Cardiac muscle cell (in vitro differentiated cells and primary cell): ENCODE data around the gene NPNT. TPM values are rescaled to one million over a fixed set of nuclear protein-coding genes. Genes with fewer than 3 reads are reported as not detected.

ENCODE experiments used
- DNase-seq, 2 donors: peaks; one replicate each; pipeline versions ENCODE4 v3.0.0 to v3.0.0-alpha.2; 2010 to 2017; ENCODE audit warnings: low read depth in 1 of 2, low spot score in 1 of 2
- H3K27ac ChIP-seq: fragments of 200-600 bp; sonication (generic); 2 replicates; pipeline ENCODE4 v1.5.1; 2016
- H3K27me3 ChIP-seq: fragments of 200-600 bp; sonication (generic); 2 replicates; pipeline ENCODE4 v1.6.0; 2016; ENCODE audit warnings: control low read depth
- H3K36me3 ChIP-seq: fragments of 200-600 bp; sonication (generic); 2 replicates; pipeline ENCODE4 v1.5.1; 2016; ENCODE audit warnings: control low read depth
- H3K4me1 ChIP-seq: fragments of 200-600 bp; sonication (generic); 2 replicates; pipeline ENCODE4 v1.8.1; 2017; ENCODE audit warnings: low read depth, mild to moderate bottlenecking, mixed run types
- H3K4me3 ChIP-seq: fragments of 200-600 bp; sonication (generic); 2 replicates; pipeline ENCODE4 v1.5.1; 2016; ENCODE audit warnings: mild to moderate bottlenecking
- H3K9me3 ChIP-seq: fragments of 200-600 bp; sonication (generic); 2 replicates; pipeline ENCODE4 v1.5.1; 2017; ENCODE audit warnings: low read depth, mild to moderate bottlenecking, control low read depth
- CTCF ChIP-seq: IDR thresholded peaks from 2 replicates; pipeline ENCODE4 v1.5.1; 2012; ENCODE audit warnings: low read depth, mild to moderate bottlenecking, low read length
- polyA plus RNA-seq: library from polyadenylated mRNA; unstranded; fragments of >200 nt; fragmentation: Nextera tagmentation; extraction: Ambion mirVana; gene quantifications from 2 replicates; pipeline ENCODE4 v1.2.1, GENCODE V29; 2016
- total RNA-seq: library from RNA; depleted of rRNA; stranded (reverse); fragments of >200 nt; gene quantifications from 2 replicates; pipeline ENCODE4 v1.2.3, GENCODE V29; 2016

Gene NPNT
- total and polyA plus RNA-seq, 2 experiments from 2014 or later, result 22.0 to 39.8 TPM

GRCh38 chr4:105923497-105924238 lies 28.4 kb downstream of the NPNT start:
- TF ChIP-seq CTCF, result no peak
- Histone ChIP-seq H3K27me3 (no peaks in the 10 kb centered on the region), H3K36me3 (no peaks in the 10 kb centered on the region), H3K4me1 (peaks cover 12% of the 10 kb centered on the region), H3K27ac (no peak overlapping the region), H3K9me3 (no peaks in the 10 kb centered on the region), H3K4me3 (no peak overlapping the region)
- peak in 1 of 2 donors; percentile 6 for DNase-seq

GRCh38 chr4:105924341-105924740 lies 29.1 kb downstream of the NPNT start:
- peaks cover 11% of the 10 kb centered on the region for H3K4me1 ChIP-seq
- no peak overlapping the region for H3K4me3 ChIP-seq
- no peak for TF ChIP-seq CTCF
- H3K9me3 ChIP-seq, result no peaks in the 10 kb centered on the region
- DNase-seq, result no peak
- no peak overlapping the region for H3K27ac ChIP-seq
- no peaks in the 10 kb centered on the region for H3K36me3 ChIP-seq
- H3K27me3 ChIP-seq, result no peaks in the 10 kb centered on the region

GRCh38 chr4:105930698-105931097 lies 35.4 kb downstream of the NPNT start:
- no peak overlapping the region for H3K4me3 ChIP-seq
- no peak for TF ChIP-seq CTCF

GRCh38 chr4:105933083-105933482 lies 37.8 kb downstream of the NPNT start:
- peaks cover 9% of the 10 kb centered on the region for H3K4me1 ChIP-seq
- no peak for DNase-seq
- no peaks in the 10 kb centered on the region for H3K9me3 ChIP-seq
- H3K36me3 ChIP-seq, result no peaks in the 10 kb centered on the region
- H3K27me3 ChIP-seq, result no peaks in the 10 kb centered on the region
- no peak overlapping the region for H3K4me3 ChIP-seq
- H3K27ac ChIP-seq, result no peak overlapping the region
- TF ChIP-seq CTCF, result no peak

More at GRCh38 chr4:105930698-105931097, 35.4 kb downstream of the NPNT start:
- DNase-seq, result no peak
- Histone ChIP-seq H3K27ac (no peak overlapping the region), H3K4me1 (no peaks in the 10 kb centered on the region), H3K9me3 (no peaks in the 10 kb centered on the region), H3K36me3 (no peaks in the 10 kb centered on the region), H3K27me3 (no peaks in the 10 kb centered on the region)

- DNase-seq, result no peak
- no peaks in the 10 kb centered on the region for H3K9me3 ChIP-seq
- H3K27ac ChIP-seq, result no peak overlapping the region
- H3K4me3 ChIP-seq, result no peak overlapping the region
- no peaks in the 10 kb centered on the region for H3K36me3 ChIP-seq
- no peak for TF ChIP-seq CTCF
- no peaks in the 10 kb centered on the region for H3K27me3 ChIP-seq
- H3K4me1 ChIP-seq, result peaks cover 9% of the 10 kb centered on the region
Measured at GRCh38 chr4:105934386-105934785, 39.1 kb downstream of the NPNT start.
